Body of pancreas (tissue), 4 donors: Measurements from ENCODE around the gene PHACTR3. TPM values are rescaled to one million over a fixed set of nuclear protein-coding genes. Genes with fewer than 3 reads are reported as not detected.

Experiments used
- ATAC-seq: fragments of 150-250 bp; one replicate; pipeline ENCODE4 v1.9.1; 2016
- DNase-seq, 4 donors: peaks; one replicate each; pipeline ENCODE4 v3.0.0-alpha.2; 2019
- H3K27ac ChIP-seq, 4 donors: fragments of 200-600 bp; sonication (generic); 1 replicate in 3 of 4; 2 replicates in 1 of 4; pipeline versions ENCODE4 v1.5.1 to v1.6.1; 2016 to 2019; ENCODE audit warnings: mild to moderate bottlenecking in 1 of 4, mixed read lengths in 1 of 4, moderate library complexity in 1 of 4
- H3K27me3 ChIP-seq, 2 donors: fragments of 200-600 bp; sonication (generic); one replicate each; pipeline ENCODE4 v1.6.0; 2016; ENCODE audit warnings: mild to moderate bottlenecking in 1 of 2
- H3K36me3 ChIP-seq, 2 donors: fragments of 200-600 bp; sonication (generic); replicated peaks in 1 of 2; 2 replicates each; pipeline ENCODE4 v1.5.1; 2016; ENCODE audit warnings: low read depth in 2 of 2; ENCODE audit not compliant: insufficient read depth in 1 of 2
- H3K4me1 ChIP-seq: fragments of 200-600 bp; sonication (generic); one replicate; pipeline ENCODE4 v1.6.0; 2016
- H3K4me3 ChIP-seq, 2 donors: fragments of 200-600 bp; sonication (generic); 1 replicate in 1 of 2; 2 replicates in 1 of 2; pipeline ENCODE4 v1.5.1; 2016 to 2019
- H3K9me3 ChIP-seq, 3 donors: fragments of 200-600 bp; sonication (generic); 1 replicate in 2 of 3; 2 replicates in 1 of 3; pipeline ENCODE4 v1.5.1; 2016
- CTCF ChIP-seq, 7 experiments: fragments of 450-650 bp in 4 of 7; fragments of 200-600 bp in 3 of 7; sonication (generic) in 3 of 7; IDR thresholded peaks; one replicate each; pipeline ENCODE4 v1.5.1; 2016 to 2019; ENCODE audit warnings: antibody characterized with exemption in 7 of 7
- POLR2A ChIP-seq, 3 donors: fragments of 450-650 bp; IDR thresholded peaks; one replicate each; pipeline ENCODE4 v1.6.1; 2016; ENCODE audit warnings: antibody characterized with exemption in 3 of 3, mild to moderate bottlenecking in 2 of 3
- WGBS, 2 donors: methylation state at CpG; one replicate each; pipeline ENCODE4 v1.1.5; 2017; 5-methylcytosine and 5-hydroxymethylcytosine counted together
- intact Hi-C: fragments of 100-400 bp; cut with DNase I; formaldehyde crosslinking; loops from one replicate; pipeline ENCODE4 v1.15.1; 2023
- total RNA-seq, 2 donors: library from RNA; depleted of rRNA; stranded (reverse); fragments of >200 nt; gene quantifications; one replicate each; pipeline ENCODE4 v1.1.0, GENCODE V29; 2016

PHACTR3 gene
- total RNA-seq, 2 donors from 2014 or later: 0.52 to 0.66 TPM

DNA sequence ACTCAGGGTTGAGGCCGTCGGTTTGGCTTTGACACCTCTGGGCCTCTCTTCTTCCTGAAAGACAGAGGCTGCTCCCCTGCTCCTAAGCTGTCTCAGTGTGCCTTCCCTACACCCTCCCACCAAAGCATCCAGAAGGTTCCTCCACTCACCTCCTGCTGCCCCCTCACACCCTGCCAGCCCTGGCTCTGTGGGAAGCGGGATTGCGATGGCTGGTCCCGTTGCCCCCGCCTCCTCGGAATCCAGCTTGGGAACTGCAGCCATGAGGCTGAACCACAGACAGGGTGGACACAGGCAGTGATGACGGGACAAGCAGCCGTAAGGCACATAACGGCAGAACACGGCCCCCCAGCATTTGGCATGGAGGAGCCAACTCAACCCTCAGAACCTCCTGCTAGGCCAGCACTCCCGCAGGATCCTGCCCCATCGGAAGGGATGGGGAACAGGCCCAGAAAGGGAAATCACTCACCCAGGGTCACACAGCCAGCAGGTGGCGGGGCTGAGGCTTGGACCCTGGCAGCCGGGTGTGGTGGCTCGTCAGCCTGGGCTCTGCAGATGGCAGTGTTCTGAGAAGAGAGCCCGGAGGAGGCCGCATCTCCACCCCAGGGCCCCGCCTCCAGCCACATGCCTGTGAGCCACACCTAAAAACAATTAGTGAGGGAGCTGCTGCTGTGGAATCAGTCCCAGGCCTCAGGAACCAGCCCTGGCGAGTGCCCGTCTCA lies 139.6 kb downstream of the PHACTR3 start:
- no peaks in the 10 kb centered on the region for H3K4me1 ChIP-seq
- ATAC-seq: no peak
- no peak for TF ChIP-seq POLR2A (IDR thresholded peaks at IDR 0.05)
- TF ChIP-seq CTCF (IDR thresholded peaks at IDR 0.05): no peak
- H3K27me3 ChIP-seq: no peaks in the 10 kb centered on the region
- no peak overlapping the region for H3K27ac ChIP-seq
- 68 to 72% methylated on average over 16 to 19 of the region's 21 CpGs for WGBS, 2 donors
- intact Hi-C loops: no loop called here
- H3K9me3 ChIP-seq: no peaks in the 10 kb centered on the region
- no peaks in the 10 kb centered on the region for H3K36me3 ChIP-seq
- DNase-seq: no peak
- no peak overlapping the region for H3K4me3 ChIP-seq

GRCh38 chr20:59744756-59745155 lies 140.4 kb downstream of the PHACTR3 start:
- ATAC-seq (no peak), DNase-seq (no peak)
- H3K4me1 ChIP-seq: no peaks in the 10 kb centered on the region
- no peak overlapping the region for H3K27ac ChIP-seq
- intact Hi-C loops: no loop called here
- TF ChIP-seq CTCF (IDR thresholded peaks at IDR 0.05): no peak
- TF ChIP-seq POLR2A (IDR thresholded peaks at IDR 0.05): no peak
- no peak overlapping the region for H3K4me3 ChIP-seq
- H3K36me3 ChIP-seq: no peaks in the 10 kb centered on the region
- 49 to 58% methylated on average over 8 to 11 of the region's 11 CpGs for WGBS, 2 donors
- H3K27me3 ChIP-seq: no peaks in the 10 kb centered on the region
- no peaks in the 10 kb centered on the region for H3K9me3 ChIP-seq

- WGBS, 2 donors: 67 to 71% methylated on average over 9 of the region's 9 CpGs
Observed at GRCh38 chr20:59745201-59745600, 140.9 kb downstream of the PHACTR3 start.

GRCh38 chr20:59745716-59746115 lies 141.4 kb downstream of the PHACTR3 start:
- Histone ChIP-seq H3K27ac (no peak overlapping the region), H3K36me3 (no peaks in the 10 kb centered on the region), H3K4me1 (no peaks in the 10 kb centered on the region), H3K27me3 (no peaks in the 10 kb centered on the region), H3K9me3 (no peaks in the 10 kb centered on the region), H3K4me3 (no peak overlapping the region)
- 29 to 50% methylated on average over 2 to 8 of the region's 8 CpGs for WGBS, 2 donors
- DNase-seq: no peak
- ATAC-seq: no peak
- no peak for TF ChIP-seq CTCF (IDR thresholded peaks at IDR 0.05)
- TF ChIP-seq POLR2A (IDR thresholded peaks at IDR 0.05): no peak
- intact Hi-C loops: no loop called here

More at GRCh38 chr20:59745201-59745600, 140.9 kb downstream of the PHACTR3 start:
- ATAC-seq (no peak), DNase-seq (no peak)
- Histone ChIP-seq H3K4me3 (no peak overlapping the region), H3K4me1 (no peaks in the 10 kb centered on the region), H3K27ac (no peak overlapping the region), H3K36me3 (no peaks in the 10 kb centered on the region), H3K9me3 (no peaks in the 10 kb centered on the region), H3K27me3 (no peaks in the 10 kb centered on the region)
- intact Hi-C loops: no loop called here
- TF ChIP-seq POLR2A (IDR thresholded peaks at IDR 0.05): no peak
- no peak for TF ChIP-seq CTCF (IDR thresholded peaks at IDR 0.05)

GRCh38 chr20:59746155-59746554 lies 141.8 kb downstream of the PHACTR3 start:
- TF ChIP-seq CTCF (IDR thresholded peaks at IDR 0.05) (no peak), POLR2A (IDR thresholded peaks at IDR 0.05) (no peak)
- WGBS, 2 donors: 74 to 81% methylated on average over 4 of the region's 4 CpGs
- DNase-seq (no peak), ATAC-seq (no peak)
- intact Hi-C loops: no loop called here
- no peak overlapping the region for H3K4me3 ChIP-seq
- H3K27me3 ChIP-seq: no peaks in the 10 kb centered on the region
- H3K9me3 ChIP-seq: no peaks in the 10 kb centered on the region
- H3K4me1 ChIP-seq: no peaks in the 10 kb centered on the region
- no peak overlapping the region for H3K27ac ChIP-seq
- no peaks in the 10 kb centered on the region for H3K36me3 ChIP-seq
